MM.1S (cell line): ENCODE data around the gene EXOC4.

Source experiments
- EZH2phosphoT487 ChIP-seq: fragments of 300-600 bp; sonication (generic); IDR thresholded peaks from 2 replicates; pipeline ENCODE4 v1.6.1; 2018; ENCODE audit warnings: antibody characterized with exemption, low read length
- TF ChIP-seq, protein P1 (sequence below): fragments of 300-600 bp; sonication (generic); IDR thresholded peaks from 2 replicates; pipeline ENCODE4 v1.5.1; 2016; ENCODE audit warnings: antibody characterized with exemption, low read length, mixed read lengths

- TF ChIP-seq, protein P1, sequence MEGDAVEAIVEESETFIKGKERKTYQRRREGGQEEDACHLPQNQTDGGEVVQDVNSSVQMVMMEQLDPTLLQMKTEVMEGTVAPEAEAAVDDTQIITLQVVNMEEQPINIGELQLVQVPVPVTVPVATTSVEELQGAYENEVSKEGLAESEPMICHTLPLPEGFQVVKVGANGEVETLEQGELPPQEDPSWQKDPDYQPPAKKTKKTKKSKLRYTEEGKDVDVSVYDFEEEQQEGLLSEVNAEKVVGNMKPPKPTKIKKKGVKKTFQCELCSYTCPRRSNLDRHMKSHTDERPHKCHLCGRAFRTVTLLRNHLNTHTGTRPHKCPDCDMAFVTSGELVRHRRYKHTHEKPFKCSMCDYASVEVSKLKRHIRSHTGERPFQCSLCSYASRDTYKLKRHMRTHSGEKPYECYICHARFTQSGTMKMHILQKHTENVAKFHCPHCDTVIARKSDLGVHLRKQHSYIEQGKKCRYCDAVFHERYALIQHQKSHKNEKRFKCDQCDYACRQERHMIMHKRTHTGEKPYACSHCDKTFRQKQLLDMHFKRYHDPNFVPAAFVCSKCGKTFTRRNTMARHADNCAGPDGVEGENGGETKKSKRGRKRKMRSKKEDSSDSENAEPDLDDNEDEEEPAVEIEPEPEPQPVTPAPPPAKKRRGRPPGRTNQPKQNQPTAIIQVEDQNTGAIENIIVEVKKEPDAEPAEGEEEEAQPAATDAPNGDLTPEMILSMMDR: no peak
- no peak for TF ChIP-seq EZH2phosphoT487
These were observed 635.4 kb downstream of the EXOC4 start for GRCh38 chr7:133888061-133888930.
